ENCODE measurements around the gene KCNK16. TPM values are rescaled to one million over a fixed set of nuclear protein-coding genes. Genes with fewer than 3 reads are reported as not detected.
"Not testable (repeated sequence)": the region's sequence is repeated elsewhere in the genome, so short reads cannot be mapped to it uniquely, and the experiment has no call there.

Gene KCNK16
- total and polyA plus RNA-seq, 3 donors from 2014 or later: not detected

DNA sequence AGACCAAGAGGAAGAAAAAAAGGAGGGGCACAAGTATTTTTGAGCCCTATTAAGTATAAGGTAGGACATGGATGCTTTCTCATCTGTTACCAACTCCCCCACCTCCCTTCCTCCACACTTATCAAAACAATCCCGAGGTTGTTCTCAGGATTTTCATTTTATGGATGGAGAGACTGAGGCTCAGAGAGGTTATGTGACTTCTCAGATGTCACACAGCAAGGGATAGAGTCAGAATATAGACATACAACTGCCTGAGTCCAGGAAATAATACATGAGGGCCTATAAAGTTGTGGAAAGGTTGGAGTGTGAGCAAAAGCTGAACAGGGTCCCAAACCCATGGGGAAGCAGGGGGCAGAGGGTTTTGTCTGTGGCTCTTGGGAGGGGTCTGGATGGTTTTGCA is 27.6 kb downstream of the KCNK16 start:
- Histone ChIP-seq H3K27me3 (no peaks in the 10 kb centered on the region), H3K4me1 (no peaks in the 10 kb centered on the region), H3K4me3 (no peak overlapping the region), H3K27ac (no peak overlapping the region), H3K9me3 (no peaks in the 10 kb centered on the region), H3K36me3 (ENCODE audit: low read depth, missing control alignments) (no peaks in the 10 kb centered on the region)
- no peak for TF ChIP-seq POLR2A (IDR thresholded peaks at IDR 0.05)
- TF ChIP-seq, protein P1, sequence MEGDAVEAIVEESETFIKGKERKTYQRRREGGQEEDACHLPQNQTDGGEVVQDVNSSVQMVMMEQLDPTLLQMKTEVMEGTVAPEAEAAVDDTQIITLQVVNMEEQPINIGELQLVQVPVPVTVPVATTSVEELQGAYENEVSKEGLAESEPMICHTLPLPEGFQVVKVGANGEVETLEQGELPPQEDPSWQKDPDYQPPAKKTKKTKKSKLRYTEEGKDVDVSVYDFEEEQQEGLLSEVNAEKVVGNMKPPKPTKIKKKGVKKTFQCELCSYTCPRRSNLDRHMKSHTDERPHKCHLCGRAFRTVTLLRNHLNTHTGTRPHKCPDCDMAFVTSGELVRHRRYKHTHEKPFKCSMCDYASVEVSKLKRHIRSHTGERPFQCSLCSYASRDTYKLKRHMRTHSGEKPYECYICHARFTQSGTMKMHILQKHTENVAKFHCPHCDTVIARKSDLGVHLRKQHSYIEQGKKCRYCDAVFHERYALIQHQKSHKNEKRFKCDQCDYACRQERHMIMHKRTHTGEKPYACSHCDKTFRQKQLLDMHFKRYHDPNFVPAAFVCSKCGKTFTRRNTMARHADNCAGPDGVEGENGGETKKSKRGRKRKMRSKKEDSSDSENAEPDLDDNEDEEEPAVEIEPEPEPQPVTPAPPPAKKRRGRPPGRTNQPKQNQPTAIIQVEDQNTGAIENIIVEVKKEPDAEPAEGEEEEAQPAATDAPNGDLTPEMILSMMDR (IDR thresholded peaks at IDR 0.05): no peak
- intact Hi-C loops (cut with DNase I; ENCODE audit: low total_unique reads): no loop called here
- no peak for DNase-seq
- 69 to 71% methylated on average over 1 of the region's 1 CpG for WGBS, 2 donors

DNA sequence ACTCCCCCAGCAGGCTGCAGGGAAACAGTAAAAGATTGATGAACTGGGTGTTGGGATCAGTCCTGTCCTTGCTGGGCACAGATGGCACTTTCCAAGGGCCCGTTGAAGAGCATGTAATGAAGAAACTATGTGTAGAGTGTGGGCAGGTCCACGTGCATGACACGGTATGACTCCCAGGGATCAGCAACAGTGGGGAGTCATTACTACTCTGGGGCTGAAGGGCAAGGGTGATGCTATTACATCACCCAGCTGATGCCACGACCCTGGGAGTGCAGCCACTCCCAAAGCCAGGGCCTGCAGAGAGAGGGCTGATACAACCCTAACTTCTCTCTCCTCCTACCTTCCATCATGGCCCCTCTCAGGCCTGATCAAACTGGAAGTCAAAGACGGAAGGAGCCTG is 28.4 kb downstream of the KCNK16 start:
- intact Hi-C loops (cut with DNase I; ENCODE audit: low total_unique reads): no loop called here
- Histone ChIP-seq H3K4me1 (no peaks in the 10 kb centered on the region), H3K27me3 (no peaks in the 10 kb centered on the region), H3K27ac (no peak overlapping the region), H3K36me3 (ENCODE audit: low read depth, missing control alignments) (no peaks in the 10 kb centered on the region), H3K9me3 (no peaks in the 10 kb centered on the region), H3K4me3 (no peak overlapping the region)
- 72 to 75% methylated on average over 5 of the region's 5 CpGs for WGBS, 2 donors
- no peak for DNase-seq
- TF ChIP-seq, protein P1 (IDR thresholded peaks at IDR 0.05): no peak
- no peak for TF ChIP-seq POLR2A (IDR thresholded peaks at IDR 0.05)

DNA sequence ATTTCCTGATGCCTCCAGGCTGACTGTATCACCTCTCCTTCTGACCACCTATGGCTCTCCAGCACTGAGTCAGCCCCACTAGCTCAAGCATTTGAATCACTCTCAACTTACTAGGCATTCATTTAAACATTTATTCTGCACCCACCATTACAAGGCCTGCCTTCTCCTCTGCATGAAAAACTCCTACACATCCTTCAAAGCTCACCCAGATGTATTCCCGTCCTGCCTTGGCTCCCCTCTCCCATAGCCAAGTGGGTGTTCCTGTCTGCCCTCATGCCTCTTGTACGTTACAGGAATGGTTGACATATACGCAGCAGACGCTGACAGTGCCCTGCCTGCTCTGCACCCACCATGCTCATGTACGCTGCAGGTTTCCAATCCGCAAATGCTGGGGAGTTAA is 29.9 kb downstream of the KCNK16 start:
- H3K27me3 ChIP-seq: no peaks in the 10 kb centered on the region
- intact Hi-C loops (cut with DNase I; ENCODE audit: low total_unique reads): no loop called here
- WGBS, 2 donors: 94% methylated on average over 4 to 6 of the region's 6 CpGs
- no peak overlapping the region for H3K27ac ChIP-seq
- no peaks in the 10 kb centered on the region for H3K36me3 ChIP-seq (ENCODE audit: low read depth, missing control alignments)
- no peak for TF ChIP-seq POLR2A (IDR thresholded peaks at IDR 0.05)
- TF ChIP-seq, protein P1 (IDR thresholded peaks at IDR 0.05): no peak
- H3K4me3 ChIP-seq: no peak overlapping the region
- H3K9me3 ChIP-seq: no peaks in the 10 kb centered on the region
- no peaks in the 10 kb centered on the region for H3K4me1 ChIP-seq
- no peak for DNase-seq

- WGBS, 2 donors: 84 to 89% methylated on average over 2 of the region's 2 CpGs
These were observed 33.0 kb downstream of the KCNK16 start for GRCh38 chr6:39289490-39289889.

GRCh38 chr6:39287601-39288000 is 34.9 kb downstream of the KCNK16 start:
- H3K4me3 ChIP-seq: no peak overlapping the region
- TF ChIP-seq POLR2A (IDR thresholded peaks at IDR 0.05): no peak
- TF ChIP-seq, protein P1 (IDR thresholded peaks at IDR 0.05): no peak
- no peaks in the 10 kb centered on the region for H3K36me3 ChIP-seq (ENCODE audit: low read depth, missing control alignments)
- no peak overlapping the region for H3K27ac ChIP-seq
- intact Hi-C loops (cut with DNase I; ENCODE audit: low total_unique reads): no loop called here
- no peaks in the 10 kb centered on the region for H3K27me3 ChIP-seq
- DNase-seq: no peak
- no peaks in the 10 kb centered on the region for H3K4me1 ChIP-seq
- no peaks in the 10 kb centered on the region for H3K9me3 ChIP-seq
- 93 to 94% methylated on average over 3 of the region's 3 CpGs for WGBS, 2 donors

More at GRCh38 chr6:39289490-39289889, 33.0 kb downstream of the KCNK16 start:
- H3K4me1 ChIP-seq: no peaks in the 10 kb centered on the region
- no peak for DNase-seq
- no peaks in the 10 kb centered on the region for H3K27me3 ChIP-seq
- no peak overlapping the region for H3K4me3 ChIP-seq
- no peak for TF ChIP-seq POLR2A (IDR thresholded peaks at IDR 0.05)
- TF ChIP-seq, protein P1 (IDR thresholded peaks at IDR 0.05): no peak
- H3K27ac ChIP-seq: no peak overlapping the region
- H3K36me3 ChIP-seq (ENCODE audit: low read depth, missing control alignments): no peaks in the 10 kb centered on the region
- H3K9me3 ChIP-seq: no peaks in the 10 kb centered on the region
- intact Hi-C loops (cut with DNase I; ENCODE audit: low total_unique reads): no loop called here

DNA sequence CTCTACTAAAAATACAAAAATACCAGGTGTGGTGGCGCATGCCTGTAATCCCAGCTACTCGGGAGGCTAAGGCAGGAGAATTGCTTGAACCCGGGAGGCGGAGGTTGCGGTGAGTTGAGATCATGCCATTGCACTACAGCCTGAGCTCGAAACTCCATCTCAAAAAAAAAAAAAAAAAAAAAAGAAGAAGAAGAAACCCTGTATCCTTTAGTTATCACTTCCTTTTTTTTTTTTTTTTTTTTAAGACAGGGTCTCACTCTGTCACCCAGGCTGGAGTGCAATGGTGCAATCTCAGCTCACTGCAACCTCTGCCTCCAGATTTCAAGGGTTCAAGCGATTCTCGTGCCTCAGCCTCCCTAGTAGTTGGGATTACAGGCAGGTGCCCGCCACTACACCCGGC is 35.9 kb downstream of the KCNK16 start:
- H3K27me3 ChIP-seq; intact Hi-C loops (cut with DNase I; ENCODE audit: low total_unique reads); H3K4me3 ChIP-seq; H3K4me1 ChIP-seq; H3K36me3 ChIP-seq (ENCODE audit: low read depth, missing control alignments); H3K27ac ChIP-seq; H3K9me3 ChIP-seq; DNase-seq: not testable (repeated sequence)
- 67 to 89% methylated on average over 10 of the region's 10 CpGs for WGBS, 2 donors

Measured in testis (tissue), 3 donors.